Keratinocyte (primary cell): Measurements from ENCODE around the gene TEX19. TPM values are rescaled to one million over a fixed set of nuclear protein-coding genes. Genes with fewer than 3 reads are reported as not detected.

Source experiments
- DNase-seq: peaks from one replicate; pipeline ENCODE4 v3.0.0-alpha.2; 2011; ENCODE audit warnings: low read depth, missing footprints, low spot score
- FAIRE-seq: peaks from 2 replicates; lab custom pipeline; 2011; peaks lifted over from hg19 to GRCh38; lab: Jason Lieb, UNC
- H2AFZ ChIP-seq: 2 replicates; pipeline ENCODE4 v1.6.0; 2012; ENCODE audit warnings: low read length, control low read depth, inconsistent platforms; ENCODE audit not compliant: control insufficient read depth
- H3K27ac ChIP-seq: 2 replicates; pipeline ENCODE4 v1.5.1; 2011; ENCODE audit warnings: low read length; ENCODE audit not compliant: control insufficient read depth, insufficient read depth
- H3K27me3 ChIP-seq: 3 replicates; pipeline ENCODE4 v1.6.0; 2011; ENCODE audit warnings: low read length; ENCODE audit not compliant: control insufficient read depth, insufficient read depth; ENCODE audit errors: extremely low read depth
- H3K36me3 ChIP-seq, 2 experiments: 2 replicates in 1 of 2; 3 replicates in 1 of 2; pipeline ENCODE4 v1.5.1; 2011; ENCODE audit warnings: low read length in 2 of 2, mild to moderate bottlenecking in 1 of 2; ENCODE audit not compliant: control insufficient read depth in 2 of 2, insufficient read depth in 2 of 2; ENCODE audit errors: extremely low read depth in 1 of 2
- H3K4me1 ChIP-seq: 3 replicates; pipeline ENCODE4 v1.5.1; 2011; ENCODE audit warnings: low read length; ENCODE audit not compliant: control insufficient read depth, insufficient read depth; ENCODE audit errors: extremely low read depth
- H3K4me2 ChIP-seq: 3 replicates; pipeline ENCODE4 v1.6.0; 2011; ENCODE audit warnings: low read depth, low read length; ENCODE audit not compliant: control insufficient read depth, insufficient read depth; ENCODE audit errors: extremely low read depth
- H3K4me3 ChIP-seq, 3 experiments: fragments of 200-600 bp in 1 of 3; sonication (generic) in 1 of 3; 2 replicates in 2 of 3; 3 replicates in 1 of 3; pipeline ENCODE4 v1.5.1; 2011 to 2016; ENCODE audit warnings: low read length in 3 of 3, mild to moderate bottlenecking in 3 of 3, control low read depth in 2 of 3, inconsistent platforms in 1 of 3, low read depth in 1 of 3, mixed read lengths in 1 of 3, mixed run types in 1 of 3, moderate library complexity in 1 of 3; ENCODE audit not compliant: control insufficient read depth in 2 of 3, insufficient read depth in 2 of 3; ENCODE audit errors: extremely low read depth in 1 of 3
- H3K79me2 ChIP-seq: 2 replicates; pipeline ENCODE4 v1.6.0; 2012; ENCODE audit warnings: low read length; ENCODE audit not compliant: control insufficient read depth, insufficient read depth
- H3K9ac ChIP-seq: 3 replicates; pipeline ENCODE4 v1.6.0; 2011; ENCODE audit warnings: low read length; ENCODE audit not compliant: control insufficient read depth, insufficient read depth; ENCODE audit errors: extremely low read depth
- H3K9me1 ChIP-seq: 3 replicates; pipeline ENCODE4 v1.6.0; 2011; ENCODE audit warnings: low read length; ENCODE audit not compliant: control insufficient read depth, insufficient read depth; ENCODE audit errors: extremely low read depth
- H3K9me3 ChIP-seq: 2 replicates; pipeline ENCODE4 v1.5.1; 2012; ENCODE audit warnings: low read depth, low read length; ENCODE audit not compliant: control insufficient read depth
- H4K20me1 ChIP-seq: 3 replicates; pipeline ENCODE4 v1.6.0; 2011; ENCODE audit warnings: low read length; ENCODE audit not compliant: control insufficient read depth, insufficient read depth; ENCODE audit errors: extremely low read depth
- EZH2 ChIP-seq: IDR thresholded peaks from one replicate; pipeline ENCODE4 v1.6.1; 2012; ENCODE audit warnings: inconsistent platforms, mild to moderate bottlenecking, low read length, moderate library complexity
- dilution Hi-C: fragments of 300-500 bp; cut with MboI; formaldehyde crosslinking; loops from one replicate; pipeline ENCODE4 v1.7.0; 2020; ENCODE audit warnings: low sequenced_read_pairs; ENCODE audit not compliant: extremely low pct_ligation_motif_present
- polyA plus RNA-seq, 5 experiments: library from polyadenylated mRNA; depleted of rRNA in 3 of 5; stranded (reverse) in 3 of 5; stranded (forward) in 1 of 5; unstranded in 1 of 5; fragments of >200 nt; gene quantifications; 1 replicate in 1 of 5; 2 replicates in 3 of 5; 3 replicates in 1 of 5; pipeline versions ENCODE4 v1.2.1 to v1.2.3, GENCODE V29; 2011 to 2012; ENCODE audit warnings: missing spikeins in 2 of 5, low read depth in 1 of 5, low replicate concordance in 1 of 5
- TF ChIP-seq, protein P1 (sequence below), 3 experiments: IDR thresholded peaks in 1 of 3; conservative IDR thresholded peaks in 1 of 3; optimal IDR thresholded peaks in 1 of 3; 2 replicates in 2 of 3; 3 replicates in 1 of 3; pipeline versions ENCODE3 to v1.5.1; 2011; ENCODE audit warnings: low read length in 3 of 3, mild to moderate bottlenecking in 3 of 3, moderate library complexity in 2 of 3, control low read depth in 1 of 3, inconsistent platforms in 1 of 3; ENCODE audit not compliant: insufficient read depth in 2 of 3; ENCODE audit errors: extremely low read depth in 1 of 3

Gene TEX19
- polyA plus RNA-seq, 1 donor (not counting 4 experiments of a cell fraction or from before 2014, with no cell fraction given), result not detected

DNA sequence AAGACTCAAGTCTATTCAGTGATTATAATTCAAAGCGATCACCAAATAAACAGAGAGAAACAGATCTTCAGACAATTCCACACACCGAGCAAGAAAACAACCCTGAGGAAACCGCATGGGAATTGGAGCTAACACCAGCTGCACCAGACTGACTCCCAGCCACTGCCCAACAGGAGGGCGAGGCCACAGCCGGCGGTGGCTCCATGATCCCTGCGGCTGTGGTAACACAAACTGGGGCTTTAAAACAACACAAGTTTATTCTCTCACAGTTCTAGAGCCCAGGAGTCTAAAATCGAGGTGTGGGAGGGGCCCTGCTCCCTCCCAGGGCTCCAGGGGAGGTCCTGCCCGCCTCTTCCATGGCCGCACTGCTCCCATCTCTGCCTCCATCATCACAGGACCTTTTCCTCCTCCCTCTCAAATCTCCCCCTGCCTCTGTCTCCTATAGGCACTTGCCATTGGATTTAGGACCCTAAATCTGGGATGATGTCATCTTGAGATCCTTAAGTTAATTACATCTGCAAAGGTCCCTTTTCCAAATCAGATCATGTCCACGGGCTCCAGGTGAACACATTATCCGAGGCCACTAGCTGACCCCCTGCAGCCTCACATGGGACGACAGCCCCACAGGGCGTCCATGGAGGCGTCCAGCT, 49.4 kb downstream of the TEX19 start:
- Histone ChIP-seq H3K4me3 (no peak overlapping the region), H3K36me3 (peaks cover 3 to 8% of the 10 kb centered on the region in 2 experiments), H2AFZ (no peak overlapping the region), H3K27me3 (no peaks in the 10 kb centered on the region), H3K9me3 (no peaks in the 10 kb centered on the region), H3K79me2 (no peaks in the 10 kb centered on the region), H3K4me2 (no peak overlapping the region), H3K9me1 (no peaks in the 10 kb centered on the region), H4K20me1 (peaks cover 4% of the 10 kb centered on the region), H3K4me1 (no peaks in the 10 kb centered on the region), H3K9ac (no peak overlapping the region), H3K27ac (no peak overlapping the region)
- dilution Hi-C loops, result no loop called here
- DNase-seq (no peak), FAIRE-seq (no peak)
- no peak for TF ChIP-seq EZH2
- TF ChIP-seq, protein P1, sequence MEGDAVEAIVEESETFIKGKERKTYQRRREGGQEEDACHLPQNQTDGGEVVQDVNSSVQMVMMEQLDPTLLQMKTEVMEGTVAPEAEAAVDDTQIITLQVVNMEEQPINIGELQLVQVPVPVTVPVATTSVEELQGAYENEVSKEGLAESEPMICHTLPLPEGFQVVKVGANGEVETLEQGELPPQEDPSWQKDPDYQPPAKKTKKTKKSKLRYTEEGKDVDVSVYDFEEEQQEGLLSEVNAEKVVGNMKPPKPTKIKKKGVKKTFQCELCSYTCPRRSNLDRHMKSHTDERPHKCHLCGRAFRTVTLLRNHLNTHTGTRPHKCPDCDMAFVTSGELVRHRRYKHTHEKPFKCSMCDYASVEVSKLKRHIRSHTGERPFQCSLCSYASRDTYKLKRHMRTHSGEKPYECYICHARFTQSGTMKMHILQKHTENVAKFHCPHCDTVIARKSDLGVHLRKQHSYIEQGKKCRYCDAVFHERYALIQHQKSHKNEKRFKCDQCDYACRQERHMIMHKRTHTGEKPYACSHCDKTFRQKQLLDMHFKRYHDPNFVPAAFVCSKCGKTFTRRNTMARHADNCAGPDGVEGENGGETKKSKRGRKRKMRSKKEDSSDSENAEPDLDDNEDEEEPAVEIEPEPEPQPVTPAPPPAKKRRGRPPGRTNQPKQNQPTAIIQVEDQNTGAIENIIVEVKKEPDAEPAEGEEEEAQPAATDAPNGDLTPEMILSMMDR (optimal IDR thresholded peaks at IDR 0.05 in 1 of 3, IDR thresholded peaks at IDR 0.05 in 1 of 3, conservative IDR thresholded peaks at IDR 0.05 in 1 of 3; ENCODE audit: extremely low read depth in 1 of 3, insufficient read depth in 2 of 3, low read length in 3 of 3), result no peak

DNA sequence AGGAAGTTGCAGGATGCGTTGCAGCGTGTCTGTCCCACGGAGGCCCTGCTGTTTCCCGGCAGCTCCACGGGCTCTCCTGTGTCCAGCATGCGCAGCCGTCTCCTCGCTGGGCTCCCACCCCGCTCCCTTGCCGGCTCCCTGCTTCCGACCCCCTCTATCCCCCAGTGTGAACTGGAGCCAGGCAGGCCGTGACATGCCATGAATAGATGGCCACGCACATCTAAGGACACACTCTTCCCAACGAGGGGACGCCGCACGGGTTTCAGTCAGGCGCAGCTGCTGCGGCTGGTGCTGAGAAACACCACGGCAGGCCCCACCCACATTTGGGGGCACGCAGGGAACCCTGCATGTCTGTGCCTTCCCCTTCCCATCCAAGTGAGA, 49.9 kb downstream of the TEX19 start:
- no peak for FAIRE-seq
- no peaks in the 10 kb centered on the region for H3K9me1 ChIP-seq
- dilution Hi-C loops, result no loop called here

More for the DNA sequence above, 49.9 kb downstream of the TEX19 start:
- DNase-seq, result no peak
- Histone ChIP-seq H3K27ac (no peak overlapping the region), H2AFZ (no peak overlapping the region), H3K9ac (no peak overlapping the region), H3K4me2 (no peak overlapping the region), H3K36me3 (peaks cover 3 to 4% of the 10 kb centered on the region in 2 experiments), H3K4me1 (no peaks in the 10 kb centered on the region), H4K20me1 (peaks cover 4% of the 10 kb centered on the region), H3K9me3 (no peaks in the 10 kb centered on the region), H3K4me3 (no peak overlapping the region), H3K79me2 (no peaks in the 10 kb centered on the region), H3K27me3 (no peaks in the 10 kb centered on the region)
- no peak for TF ChIP-seq EZH2
- TF ChIP-seq, protein P1 (optimal IDR thresholded peaks at IDR 0.05 in 1 of 3, IDR thresholded peaks at IDR 0.05 in 1 of 3, conservative IDR thresholded peaks at IDR 0.05 in 1 of 3; ENCODE audit: extremely low read depth in 1 of 3, insufficient read depth in 2 of 3, low read length in 3 of 3), result no peak
